GM12874 (cell line): ENCODE results near the gene BLM.

Experiments used
- CTCF ChIP-seq: IDR thresholded peaks from 2 replicates; pipeline ENCODE4 v1.5.1; 2011; ENCODE audit warnings: low read depth, mild to moderate bottlenecking, control low read depth, low read length, moderate library complexity; ENCODE audit not compliant: insufficient read depth

Gene BLM

GRCh38 chr15:90690585-90690984, 26.6 kb upstream of the BLM start:
- TF ChIP-seq CTCF = no peak

- no peak for TF ChIP-seq CTCF
Measured at GRCh38 chr15:90691369-90691768, 25.8 kb upstream of the BLM start.

DNA sequence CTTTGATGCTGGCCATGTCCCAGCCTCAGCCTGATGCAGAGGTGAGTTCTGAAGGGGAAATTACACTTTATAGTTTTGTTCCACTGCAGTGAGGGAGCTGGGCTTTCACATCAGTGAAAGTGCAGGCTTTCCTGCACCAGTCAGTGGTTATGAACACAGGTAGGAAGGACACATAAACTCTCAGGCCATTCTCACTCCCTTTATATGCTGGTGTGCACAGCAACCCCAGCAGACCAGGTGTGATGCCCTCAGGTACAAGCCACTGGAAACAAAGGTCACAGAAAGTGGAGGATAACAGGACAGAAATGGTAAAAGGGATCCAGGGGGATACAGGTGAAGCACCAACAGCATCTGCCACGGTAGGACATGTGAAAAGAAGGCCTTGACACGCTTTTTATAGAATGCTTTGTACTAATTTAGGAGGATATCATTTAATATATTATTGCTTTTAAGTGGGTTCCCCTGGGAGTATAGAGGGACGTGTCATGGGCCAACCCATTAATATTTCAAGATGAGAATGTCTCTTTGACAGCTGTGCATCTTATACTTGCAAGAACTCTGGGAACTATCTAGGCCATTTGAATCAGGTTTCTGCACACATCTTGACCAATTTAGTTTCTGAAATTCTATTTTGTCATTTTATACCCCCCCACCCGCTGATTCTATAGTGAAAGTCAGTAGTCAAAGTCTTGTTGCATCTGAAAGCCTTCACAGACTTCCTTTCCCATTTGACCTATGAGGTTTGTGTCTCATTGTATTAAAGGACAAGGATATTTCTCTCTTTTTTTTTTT, 25.0 kb upstream of the BLM start:
- TF ChIP-seq CTCF = no peak

DNA sequence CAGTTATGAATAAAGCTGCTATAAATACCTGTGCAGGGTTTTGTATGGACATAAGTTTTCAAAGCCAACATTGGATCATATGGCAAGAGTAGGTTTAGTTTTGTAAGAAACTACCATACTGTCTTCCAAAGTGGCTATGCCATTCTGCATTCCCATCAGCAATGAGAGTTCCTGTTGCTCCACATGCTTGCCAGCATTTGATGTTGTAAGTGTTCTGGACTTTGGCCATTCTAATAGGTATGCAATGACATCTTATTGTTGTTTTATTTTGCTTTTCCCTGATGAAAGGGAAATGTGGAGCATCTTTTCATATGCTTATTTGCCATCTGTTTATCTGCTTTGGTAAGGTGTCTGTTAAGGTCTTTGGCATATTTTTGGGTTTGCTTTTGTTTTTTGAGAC, 22.2 kb upstream of the BLM start:
- no peak for TF ChIP-seq CTCF

DNA sequence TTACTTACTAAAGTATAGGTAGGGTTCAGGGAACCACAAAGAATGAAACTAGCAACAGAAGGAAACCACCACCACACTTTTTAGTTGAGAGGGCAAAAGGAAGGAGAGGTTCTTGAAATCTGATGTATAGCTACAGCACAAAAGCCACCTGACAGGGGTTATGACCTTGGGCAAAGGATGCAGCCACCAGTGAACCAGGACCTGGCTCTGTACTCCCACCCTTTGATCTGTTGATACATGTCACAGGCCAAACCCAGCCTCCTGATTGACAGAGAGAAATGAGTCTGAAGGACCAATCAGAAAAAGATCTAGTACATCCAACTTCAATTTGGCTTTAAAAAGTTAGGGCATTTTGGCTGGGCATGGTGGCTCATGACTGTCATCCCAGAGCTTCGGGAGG, 20.0 kb upstream of the BLM start:
- no peak for TF ChIP-seq CTCF

- TF ChIP-seq CTCF = no peak
Measured at GRCh38 chr15:90698629-90699028, 18.5 kb upstream of the BLM start.

DNA sequence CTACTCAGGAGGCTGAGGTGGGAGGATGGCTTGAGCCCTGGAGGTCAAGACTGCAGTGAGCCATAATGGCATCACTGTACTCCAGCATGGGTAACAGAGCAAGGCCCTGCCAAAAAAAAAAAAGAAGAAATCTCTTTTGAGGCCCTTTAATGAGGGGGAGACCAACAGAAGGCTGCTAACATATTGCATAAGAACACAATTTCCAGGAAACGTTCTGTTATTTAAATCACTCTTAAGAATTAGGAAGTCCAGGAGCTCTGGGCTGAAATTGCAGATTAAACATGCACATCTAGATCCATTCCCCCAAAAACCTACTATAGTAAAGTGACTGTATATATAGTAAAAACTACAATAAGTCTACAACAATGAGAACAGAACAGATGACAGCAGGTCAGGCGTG, 16.1 kb upstream of the BLM start:
- no peak for TF ChIP-seq CTCF
